GM18909 (cell line): ENCODE data around the gene ABHD10.

Experiments used
- ATAC-seq: cut with Tn5 transposase; IDR thresholded peaks from one replicate; pipeline ENCODE4 v1.9.1; 2021; ENCODE audit warnings: mild to moderate bottlenecking; ENCODE audit not compliant: unreplicated experiment, poor library complexity

The ABHD10 gene

GRCh38 chr3:111978583-111979433, at the start of gene ABHD10:
Gene ABHD10 (plus strand): TSS chr3:111979026. CDS start chr3:111979062, 36 bp downstream.
- peak; percentile 96 for ATAC-seq

- no peak for ATAC-seq
Observed at GRCh38 chr3:111929484-111929883, 49.3 kb upstream of the ABHD10 start.

- ATAC-seq = no peak
Observed at GRCh38 chr3:111932946-111933345, 45.9 kb upstream of the ABHD10 start.

- no peak for ATAC-seq
Observed at GRCh38 chr3:111936191-111936841, 42.5 kb upstream of the ABHD10 start.

- ATAC-seq = no peak
Observed at GRCh38 chr3:111936967-111937366, 41.9 kb upstream of the ABHD10 start.

GRCh38 chr3:111937871-111938270, 41.0 kb upstream of the ABHD10 start:
- no peak for ATAC-seq

- ATAC-seq = no peak
Observed at GRCh38 chr3:111939873-111940272, 39.0 kb upstream of the ABHD10 start.

GRCh38 chr3:111943533-111943932, 35.3 kb upstream of the ABHD10 start:
- no peak for ATAC-seq

GRCh38 chr3:111944372-111944771, 34.5 kb upstream of the ABHD10 start:
- ATAC-seq = no peak

GRCh38 chr3:111947231-111947630, 31.6 kb upstream of the ABHD10 start:
- ATAC-seq = no peak

- no peak for ATAC-seq
Observed at GRCh38 chr3:111948786-111949185, 30.0 kb upstream of the ABHD10 start.

- ATAC-seq = no peak
Observed at GRCh38 chr3:111949712-111950111, 29.1 kb upstream of the ABHD10 start.

GRCh38 chr3:111951032-111951431, 27.8 kb upstream of the ABHD10 start:
- no peak for ATAC-seq

GRCh38 chr3:111952086-111952485, 26.7 kb upstream of the ABHD10 start:
- no peak for ATAC-seq

- ATAC-seq = no peak
Observed at GRCh38 chr3:111952866-111953450, 25.9 kb upstream of the ABHD10 start.

GRCh38 chr3:111954228-111954990, 24.4 kb upstream of the ABHD10 start:
- ATAC-seq = no peak

GRCh38 chr3:111955876-111956275, 22.9 kb upstream of the ABHD10 start:
- no peak for ATAC-seq

GRCh38 chr3:111956449-111956848, 22.4 kb upstream of the ABHD10 start:
- no peak for ATAC-seq

- no peak for ATAC-seq
Observed at GRCh38 chr3:111956995-111957734, 21.7 kb upstream of the ABHD10 start.
